HG03064 (cell line): ENCODE data around the gene IRF2BPL.

Source experiments
- ATAC-seq: cut with Tn5 transposase; IDR thresholded peaks from one replicate; pipeline ENCODE4 v1.9.1; 2021; ENCODE audit warnings: low read depth; ENCODE audit not compliant: unreplicated experiment

IRF2BPL gene

DNA sequence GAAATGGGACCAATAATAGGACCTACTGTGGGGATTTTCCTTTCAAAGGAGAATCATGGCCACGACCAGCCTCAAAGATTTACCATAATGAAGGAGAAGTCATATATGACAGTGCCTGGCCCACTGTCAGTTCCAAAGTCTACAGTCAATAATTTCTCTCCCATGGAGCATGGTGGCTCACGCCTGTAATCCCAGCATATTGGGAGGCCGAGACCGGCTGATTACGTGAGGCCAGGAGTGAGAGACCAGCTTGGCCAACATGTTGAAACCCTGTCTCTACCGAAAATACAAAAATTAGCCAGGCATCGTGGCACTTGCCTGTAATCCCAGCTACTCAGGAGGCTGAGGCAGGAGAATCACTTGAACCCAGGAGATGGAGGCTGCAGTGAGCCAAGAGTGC is 13.8 kb downstream of the IRF2BPL start:
- ATAC-seq = no peak

DNA sequence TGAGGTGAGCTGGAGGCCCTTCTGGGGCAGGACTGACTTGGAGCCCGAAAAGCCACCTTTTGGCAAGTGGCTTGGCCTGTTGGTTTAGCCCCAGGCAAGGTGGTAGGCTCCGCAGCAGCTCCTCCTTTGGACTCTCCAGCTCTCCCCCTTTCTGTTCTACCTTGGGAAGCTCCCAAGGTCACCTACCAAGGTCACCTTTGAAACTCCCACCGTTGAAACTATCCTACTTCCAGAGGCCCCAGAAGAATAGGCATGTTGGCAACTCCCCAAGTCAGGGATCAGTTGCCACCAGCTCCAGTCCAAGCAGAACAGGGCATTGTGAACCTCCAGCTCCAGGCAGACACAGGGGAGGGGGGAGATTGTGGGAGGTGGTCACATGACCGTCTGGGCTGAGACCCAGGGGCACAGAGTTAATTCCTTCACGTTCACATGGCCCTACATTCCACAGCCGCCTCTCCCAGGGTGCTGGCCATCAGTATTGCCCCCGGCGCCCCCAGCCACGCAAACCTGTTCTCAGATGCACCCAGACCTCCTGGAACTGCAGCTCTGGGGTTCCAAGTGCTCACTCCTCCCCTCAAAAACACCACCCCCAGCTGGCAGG is 14.4 kb downstream of the IRF2BPL start:
- no peak for ATAC-seq

GRCh38 chr14:77012193-77012765 is 16.2 kb downstream of the IRF2BPL start:
- ATAC-seq = no peak

DNA sequence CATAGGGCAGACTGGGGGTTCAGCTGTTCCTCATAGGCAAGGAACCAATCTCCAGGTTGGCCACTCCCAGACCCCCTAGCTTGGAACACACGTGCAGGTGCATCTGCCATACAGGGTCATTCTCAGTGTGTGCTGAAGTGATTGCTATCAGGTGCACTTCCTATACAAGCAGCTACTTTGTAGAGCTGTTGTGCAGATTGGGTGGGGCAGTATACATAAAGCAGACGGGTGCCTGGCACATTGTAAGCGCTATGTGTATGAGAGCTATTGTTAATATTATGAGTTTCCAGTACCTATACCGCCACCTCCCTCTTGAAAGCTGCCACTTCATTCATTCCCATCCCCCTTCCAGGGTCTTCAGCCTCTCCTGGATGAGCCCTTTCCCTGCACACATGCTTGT is 17.3 kb downstream of the IRF2BPL start:
- ATAC-seq = no peak

DNA sequence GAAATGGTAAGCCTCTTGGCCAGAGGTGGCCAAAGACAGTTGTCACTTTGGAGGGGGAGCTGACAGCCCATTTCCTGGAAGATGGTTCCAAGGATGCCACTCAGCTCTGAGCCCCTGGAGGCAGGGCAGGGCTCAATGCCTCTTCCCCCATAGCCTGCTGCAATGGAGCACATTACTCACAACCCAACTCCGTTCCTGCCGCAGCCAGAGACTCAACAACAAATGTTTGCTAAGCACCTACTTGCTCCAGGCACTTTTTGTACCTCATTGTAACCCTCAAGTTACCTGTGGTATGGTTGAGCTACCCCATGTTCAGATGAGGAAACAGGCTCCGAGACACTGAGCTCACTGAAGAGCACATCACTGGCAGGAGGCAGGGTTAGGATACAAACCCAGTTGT is 19.5 kb downstream of the IRF2BPL start:
- no peak for ATAC-seq

- no peak for ATAC-seq
Measured at GRCh38 chr14:77008541-77008940, 20.0 kb downstream of the IRF2BPL start.

GRCh38 chr14:77007975-77008421 is 20.5 kb downstream of the IRF2BPL start:
- no peak for ATAC-seq

DNA sequence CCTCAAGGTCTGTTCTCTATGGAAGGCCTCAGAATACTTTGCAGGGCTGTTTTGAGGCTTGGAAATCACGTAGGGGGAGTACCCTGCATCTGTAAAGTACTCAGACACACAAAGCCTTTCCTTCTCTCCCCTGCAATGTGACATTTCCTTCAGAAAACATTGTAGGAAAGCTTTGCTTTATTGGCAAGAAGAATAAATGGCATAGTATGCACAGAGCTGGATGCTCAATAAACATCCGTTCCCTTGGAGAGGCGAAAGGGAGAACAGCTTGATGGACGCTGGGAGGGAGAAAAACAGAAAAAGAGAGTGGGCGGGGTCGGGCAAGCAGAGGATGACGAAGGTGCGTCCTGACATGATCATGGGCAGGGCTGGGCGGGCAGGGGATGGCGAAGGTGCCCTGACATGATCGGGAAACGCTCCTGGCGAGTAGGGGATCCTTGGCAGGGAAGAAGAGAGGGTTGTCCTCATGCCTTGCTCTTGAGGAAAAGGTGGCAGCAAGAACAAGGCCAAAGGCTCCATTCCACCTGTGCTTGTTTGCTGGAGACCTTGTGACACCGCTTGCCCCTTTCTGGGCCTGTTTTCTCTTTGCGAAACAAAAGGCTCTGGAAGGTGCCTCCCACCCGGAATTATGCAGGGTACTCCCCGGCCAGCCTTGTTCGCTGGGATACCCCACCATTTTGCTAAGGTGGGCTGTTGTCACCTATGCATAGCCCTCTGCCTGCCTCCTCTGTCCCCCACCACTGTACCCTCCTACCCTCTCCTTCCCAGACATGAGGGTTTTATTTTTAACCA is 21.1 kb downstream of the IRF2BPL start:
- ATAC-seq = no peak

GRCh38 chr14:77006132-77006531 is 22.4 kb downstream of the IRF2BPL start:
- ATAC-seq = no peak

DNA sequence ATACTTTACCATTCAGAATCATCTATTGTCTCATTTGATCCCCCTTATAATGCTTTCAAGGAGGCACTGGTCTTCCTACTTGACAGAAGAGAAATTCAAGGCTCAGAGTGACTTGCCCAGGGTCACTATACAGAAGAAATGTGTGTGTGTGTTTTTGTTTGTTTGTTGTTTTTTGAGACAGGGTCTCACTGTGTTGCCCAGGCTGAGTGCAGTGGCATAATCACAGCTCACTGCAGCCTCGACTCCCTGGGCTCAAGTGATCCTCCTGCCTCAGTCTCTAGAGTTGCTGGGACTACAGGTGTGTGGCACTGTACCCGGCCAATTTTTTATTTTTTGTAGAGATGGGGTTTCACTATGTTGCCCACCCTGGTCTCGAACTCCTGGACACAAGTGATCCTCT is 22.9 kb downstream of the IRF2BPL start:
- no peak for ATAC-seq

- no peak for ATAC-seq
Measured at GRCh38 chr14:77004711-77005460, 23.6 kb downstream of the IRF2BPL start.

DNA sequence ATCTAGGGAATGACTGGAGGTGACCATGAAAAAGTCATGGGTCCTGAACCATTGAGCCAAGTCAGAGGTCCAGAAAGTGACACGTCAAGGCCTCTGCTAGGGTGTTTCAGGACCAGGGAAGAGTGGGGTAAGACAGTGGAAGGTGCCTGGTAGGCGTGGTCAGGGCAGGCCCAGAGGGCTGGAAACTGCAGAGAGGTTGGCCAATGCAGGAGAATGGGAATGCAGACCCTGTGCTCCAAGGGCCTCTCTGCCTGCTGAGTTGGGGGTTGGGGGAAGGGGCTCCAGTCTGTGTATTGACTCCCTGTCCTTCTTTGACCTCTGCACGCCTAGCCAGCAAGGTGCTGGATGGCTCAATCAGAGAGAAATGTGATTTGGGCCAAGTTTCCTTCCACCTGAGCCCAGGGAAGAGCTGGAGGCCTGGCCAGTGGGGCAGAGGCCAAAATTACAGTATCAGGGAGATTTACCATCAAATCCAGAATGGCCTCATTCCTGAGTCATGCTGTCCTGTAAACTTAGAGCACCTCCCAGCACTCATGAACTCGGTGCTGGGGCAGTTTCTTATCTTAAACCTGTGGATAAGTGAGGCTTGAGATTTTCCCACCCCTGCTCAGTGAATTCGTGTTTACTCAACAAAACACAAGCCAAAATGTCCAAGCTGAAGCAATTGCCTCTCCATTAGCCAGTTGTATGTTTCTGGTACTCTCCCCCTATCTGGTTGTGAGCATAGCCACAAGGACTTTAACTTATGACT is 24.4 kb downstream of the IRF2BPL start:
- no peak for ATAC-seq

DNA sequence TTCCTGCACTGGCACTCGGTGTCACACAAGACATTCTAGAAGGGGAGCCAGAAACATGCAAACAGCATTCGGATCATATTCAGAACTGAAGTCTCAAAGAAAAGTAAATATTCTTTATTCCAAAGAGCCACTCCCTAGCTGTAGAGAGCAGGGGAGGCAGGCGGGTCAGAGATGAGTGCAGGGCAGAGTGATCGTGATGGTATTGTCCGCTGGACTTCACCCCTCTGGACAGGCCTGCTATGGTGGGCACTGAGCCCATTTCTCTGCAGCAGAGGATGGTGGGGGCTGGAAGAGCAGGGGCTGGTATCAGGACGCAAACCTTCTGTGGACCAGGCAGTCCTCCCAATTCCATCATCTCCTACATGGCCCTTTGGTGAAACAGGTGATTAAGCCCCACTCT is 25.6 kb downstream of the IRF2BPL start:
- no peak for ATAC-seq

DNA sequence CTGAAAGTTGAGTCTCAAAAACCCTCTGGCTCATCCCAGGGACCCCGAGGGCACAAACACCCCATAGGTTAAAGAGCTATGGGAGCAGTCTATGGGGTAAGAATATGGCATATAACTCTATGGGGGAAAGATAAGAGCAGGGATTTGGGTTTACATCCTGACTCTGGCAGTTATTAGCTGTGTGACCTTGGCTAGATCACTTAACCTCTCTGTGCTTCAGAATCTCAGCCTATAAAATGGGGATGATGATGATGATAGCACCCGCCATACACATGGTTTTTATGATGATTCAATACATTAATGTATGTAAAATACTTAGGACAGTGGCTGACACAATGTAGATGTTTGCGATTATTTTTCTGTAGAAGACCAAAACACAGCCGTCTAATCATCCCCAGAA is 26.2 kb downstream of the IRF2BPL start:
- no peak for ATAC-seq

DNA sequence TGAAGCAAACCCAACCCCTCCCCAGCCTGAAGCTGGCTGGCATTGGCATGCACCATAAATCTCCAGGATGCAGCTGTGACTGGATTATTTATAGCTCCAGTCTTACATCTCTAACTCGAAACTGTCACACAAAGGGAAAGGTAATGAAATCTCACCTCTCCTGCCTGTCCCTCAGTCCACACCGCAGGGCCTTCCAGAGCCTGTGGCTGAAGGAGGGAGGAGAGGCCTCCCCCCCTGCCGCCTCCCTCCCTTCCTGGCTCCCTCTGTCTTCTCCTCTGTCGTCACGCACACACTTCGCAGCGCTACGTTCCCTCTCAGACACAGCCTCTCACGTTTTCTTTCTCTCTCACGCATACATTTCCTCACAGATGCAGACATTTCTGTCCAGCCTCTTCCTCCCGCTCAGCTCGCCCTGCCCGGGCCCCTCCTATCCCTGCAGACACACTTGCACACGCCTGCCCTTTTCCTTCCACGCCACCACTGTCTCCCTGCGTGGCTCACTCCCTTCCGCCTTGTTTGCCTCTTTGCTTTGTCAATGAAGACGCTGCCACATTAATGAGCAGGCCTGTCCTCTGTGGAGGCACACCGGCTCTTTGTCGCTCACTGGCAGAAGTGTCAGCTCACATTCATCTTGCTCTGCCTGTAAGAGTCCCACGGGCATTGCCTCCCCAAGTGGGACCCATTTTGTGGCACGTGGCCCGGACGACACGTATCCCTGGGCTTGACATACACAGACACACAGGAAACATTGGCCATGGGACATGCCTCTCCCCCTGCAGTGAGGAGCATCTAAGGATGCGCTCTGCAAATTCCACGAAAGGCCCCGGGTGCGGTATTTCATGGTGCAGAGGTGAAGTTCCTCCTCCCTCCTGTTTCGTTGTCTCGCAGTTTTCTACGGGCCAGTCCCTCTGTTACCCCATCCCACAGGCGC is 27.9 kb downstream of the IRF2BPL start:
- ATAC-seq = no peak

GRCh38 chr14:76998910-76999309 is 29.6 kb downstream of the IRF2BPL start:
- ATAC-seq = no peak

DNA sequence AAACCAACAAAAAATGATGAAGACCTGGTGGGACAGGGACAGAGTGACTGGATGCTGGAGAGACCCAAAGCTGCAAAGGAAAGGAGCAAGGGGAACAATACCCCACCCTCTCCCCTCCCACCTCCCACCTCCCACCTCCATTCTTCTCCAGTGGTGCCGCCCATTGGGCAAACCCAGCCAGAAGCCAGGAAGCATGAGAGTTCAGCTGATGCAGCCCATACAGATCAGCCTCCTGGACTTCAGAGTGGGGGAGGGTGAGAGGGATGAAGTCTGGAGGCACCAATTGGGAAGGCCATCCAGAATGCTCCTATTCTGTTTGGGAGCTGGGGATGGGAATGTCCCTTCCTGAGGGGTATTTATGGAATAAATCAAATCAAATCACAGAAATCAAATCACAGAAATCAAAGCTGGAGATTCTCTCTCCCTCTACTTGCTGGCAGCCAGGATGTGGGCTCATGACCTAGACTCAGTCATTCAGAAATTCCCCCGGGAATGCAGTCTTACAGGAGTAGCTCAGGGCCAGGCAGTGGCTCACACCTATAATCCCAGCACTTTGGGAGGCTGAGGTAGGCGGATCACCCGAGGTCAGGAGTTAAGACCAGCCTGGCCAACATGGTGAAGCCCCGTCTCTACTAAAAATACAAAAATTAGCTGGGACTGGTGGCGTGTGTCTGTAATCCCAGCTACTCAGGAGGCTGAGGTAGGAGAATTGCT is 31.1 kb downstream of the IRF2BPL start:
- no peak for ATAC-seq

GRCh38 chr14:76996563-76997146 is 31.9 kb downstream of the IRF2BPL start:
- no peak for ATAC-seq
